IPS-18a (cell line): ENCODE measurements around the gene AOPEP.

Experiments used
- H3K27ac ChIP-seq: one replicate; pipeline ENCODE4 v1.5.1; 2013; ENCODE audit warnings: low read length
- H3K27me3 ChIP-seq: one replicate; pipeline ENCODE4 v1.6.1; 2013; ENCODE audit warnings: mild to moderate bottlenecking, low read length; ENCODE audit not compliant: control insufficient read depth, insufficient read depth
- H3K36me3 ChIP-seq: one replicate; pipeline ENCODE4 v1.6.1; 2013; ENCODE audit warnings: low read depth, low read length; ENCODE audit not compliant: control insufficient read depth
- H3K4me1 ChIP-seq: one replicate; pipeline ENCODE4 v1.6.1; 2013; ENCODE audit warnings: low read depth, low read length; ENCODE audit not compliant: control insufficient read depth
- H3K4me3 ChIP-seq: one replicate; pipeline ENCODE4 v1.5.1; 2013; ENCODE audit warnings: low read length
- H3K9ac ChIP-seq: one replicate; pipeline ENCODE4 v1.6.1; 2013; ENCODE audit warnings: mild to moderate bottlenecking, low read length, moderate library complexity
- H3K9me3 ChIP-seq: one replicate; pipeline ENCODE4 v1.6.1; 2013; ENCODE audit warnings: low read depth, low read length; ENCODE audit not compliant: control insufficient read depth

Gene AOPEP

GRCh38 chr9:95095641-95096355, 369.3 kb downstream of the AOPEP start:
- Histone ChIP-seq H3K4me1 (peaks cover 13% of the 10 kb centered on the region), H3K27ac (no peak overlapping the region), H3K9ac (no peak overlapping the region), H3K36me3 (no peaks in the 10 kb centered on the region), H3K9me3 (no peaks in the 10 kb centered on the region), H3K27me3 (no peaks in the 10 kb centered on the region), H3K4me3 (no peak overlapping the region)

- Histone ChIP-seq H3K4me1 (peaks cover 13% of the 10 kb centered on the region), H3K27me3 (no peaks in the 10 kb centered on the region), H3K27ac (no peak overlapping the region)
Measured at GRCh38 chr9:95096381-95096780, 369.9 kb downstream of the AOPEP start.

GRCh38 chr9:95096807-95097206, 370.3 kb downstream of the AOPEP start:
- H3K9me3 ChIP-seq: no peaks in the 10 kb centered on the region
- peaks cover 11% of the 10 kb centered on the region for H3K4me1 ChIP-seq
- no peak overlapping the region for H3K27ac ChIP-seq
- no peak overlapping the region for H3K4me3 ChIP-seq
- no peaks in the 10 kb centered on the region for H3K36me3 ChIP-seq
- no peaks in the 10 kb centered on the region for H3K27me3 ChIP-seq
- H3K9ac ChIP-seq: no peak overlapping the region

More at GRCh38 chr9:95096381-95096780, 369.9 kb downstream of the AOPEP start:
- Histone ChIP-seq H3K9me3 (no peaks in the 10 kb centered on the region), H3K36me3 (no peaks in the 10 kb centered on the region), H3K4me3 (no peak overlapping the region), H3K9ac (no peak overlapping the region)

DNA sequence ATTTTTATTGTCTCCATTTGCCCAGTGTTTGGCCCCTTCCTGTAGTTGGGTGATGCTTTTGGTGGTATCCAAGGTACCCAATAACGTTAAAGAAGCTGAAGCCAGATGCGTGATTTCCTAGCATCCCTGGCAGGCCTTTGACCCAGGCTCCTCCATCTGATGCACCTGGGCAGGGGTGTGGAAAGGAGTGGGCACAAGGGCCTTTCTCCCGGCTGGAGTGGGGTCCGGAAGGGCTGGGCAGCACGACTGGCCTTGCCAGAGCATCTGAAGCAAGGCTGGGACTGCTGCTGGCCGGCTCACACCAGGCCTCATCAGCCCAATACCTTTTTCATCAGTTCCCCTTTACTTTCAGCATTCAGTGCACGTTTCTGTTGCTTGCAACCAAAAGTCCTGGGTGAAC, 370.8 kb downstream of the AOPEP start:
- H3K9ac ChIP-seq: no peak overlapping the region
- peaks cover 7% of the 10 kb centered on the region for H3K4me1 ChIP-seq
- no peak overlapping the region for H3K27ac ChIP-seq
- no peak overlapping the region for H3K4me3 ChIP-seq
- H3K9me3 ChIP-seq: no peaks in the 10 kb centered on the region
- no peaks in the 10 kb centered on the region for H3K36me3 ChIP-seq
- no peaks in the 10 kb centered on the region for H3K27me3 ChIP-seq

- H3K36me3 ChIP-seq: no peaks in the 10 kb centered on the region
- peaks cover 8% of the 10 kb centered on the region for H3K4me1 ChIP-seq
- no peaks in the 10 kb centered on the region for H3K27me3 ChIP-seq
- H3K4me3 ChIP-seq: no peak overlapping the region
- H3K9me3 ChIP-seq: no peaks in the 10 kb centered on the region
- no peak overlapping the region for H3K9ac ChIP-seq
- no peak overlapping the region for H3K27ac ChIP-seq
Measured at GRCh38 chr9:95098391-95098921, 372.0 kb downstream of the AOPEP start.

GRCh38 chr9:95099321-95100070, 373.0 kb downstream of the AOPEP start:
- no peaks in the 10 kb centered on the region for H3K27me3 ChIP-seq
- no peak overlapping the region for H3K9ac ChIP-seq
- H3K4me1 ChIP-seq: peaks cover 8% of the 10 kb centered on the region
- H3K9me3 ChIP-seq: no peaks in the 10 kb centered on the region
- H3K36me3 ChIP-seq: no peaks in the 10 kb centered on the region
- no peak overlapping the region for H3K27ac ChIP-seq
- H3K4me3 ChIP-seq: no peak overlapping the region

- peaks cover 8% of the 10 kb centered on the region for H3K4me1 ChIP-seq
- H3K27ac ChIP-seq: no peak overlapping the region
- no peaks in the 10 kb centered on the region for H3K36me3 ChIP-seq
- no peaks in the 10 kb centered on the region for H3K27me3 ChIP-seq
- no peak overlapping the region for H3K4me3 ChIP-seq
- H3K9ac ChIP-seq: no peak overlapping the region
- no peaks in the 10 kb centered on the region for H3K9me3 ChIP-seq
Measured at GRCh38 chr9:95100071-95100627, 373.6 kb downstream of the AOPEP start.

- no peak overlapping the region for H3K27ac ChIP-seq
- no peaks in the 10 kb centered on the region for H3K36me3 ChIP-seq
- H3K27me3 ChIP-seq: no peaks in the 10 kb centered on the region
- H3K9me3 ChIP-seq: no peaks in the 10 kb centered on the region
- H3K9ac ChIP-seq: no peak overlapping the region
- peaks cover 8% of the 10 kb centered on the region for H3K4me1 ChIP-seq
- no peak overlapping the region for H3K4me3 ChIP-seq
Measured at GRCh38 chr9:95101326-95101725, 374.8 kb downstream of the AOPEP start.

GRCh38 chr9:95102001-95102433, 375.5 kb downstream of the AOPEP start:
- H3K4me1 ChIP-seq: peaks cover 8% of the 10 kb centered on the region
- no peaks in the 10 kb centered on the region for H3K9me3 ChIP-seq
- H3K4me3 ChIP-seq: no peak overlapping the region
- H3K36me3 ChIP-seq: no peaks in the 10 kb centered on the region
- H3K9ac ChIP-seq: no peak overlapping the region
- H3K27ac ChIP-seq: no peak overlapping the region
- H3K27me3 ChIP-seq: no peaks in the 10 kb centered on the region

DNA sequence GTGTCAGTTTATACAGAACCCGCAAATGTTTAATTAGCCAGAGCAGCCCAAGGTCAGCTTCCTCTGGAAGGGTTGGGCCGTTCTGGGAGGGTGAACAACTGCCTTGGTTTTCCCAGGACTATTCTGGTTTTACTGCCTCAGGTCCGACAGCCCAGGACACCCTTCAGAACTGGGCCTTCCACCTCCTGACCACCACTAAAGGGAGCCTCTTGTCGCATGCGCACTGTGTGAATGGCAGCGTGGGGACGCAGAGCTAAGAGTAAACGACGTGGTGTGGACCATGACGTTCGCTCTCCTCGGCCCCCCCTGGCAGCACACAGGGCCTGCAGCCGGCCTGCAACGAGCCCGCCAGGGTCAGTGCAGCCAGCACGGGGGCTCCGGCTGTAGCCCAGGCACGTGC, 376.1 kb downstream of the AOPEP start:
- Histone ChIP-seq H3K36me3 (no peaks in the 10 kb centered on the region), H3K27me3 (no peaks in the 10 kb centered on the region), H3K4me3 (no peak overlapping the region), H3K9ac (no peak overlapping the region), H3K9me3 (no peaks in the 10 kb centered on the region), H3K27ac (no peak overlapping the region), H3K4me1 (peaks cover 8% of the 10 kb centered on the region)

DNA sequence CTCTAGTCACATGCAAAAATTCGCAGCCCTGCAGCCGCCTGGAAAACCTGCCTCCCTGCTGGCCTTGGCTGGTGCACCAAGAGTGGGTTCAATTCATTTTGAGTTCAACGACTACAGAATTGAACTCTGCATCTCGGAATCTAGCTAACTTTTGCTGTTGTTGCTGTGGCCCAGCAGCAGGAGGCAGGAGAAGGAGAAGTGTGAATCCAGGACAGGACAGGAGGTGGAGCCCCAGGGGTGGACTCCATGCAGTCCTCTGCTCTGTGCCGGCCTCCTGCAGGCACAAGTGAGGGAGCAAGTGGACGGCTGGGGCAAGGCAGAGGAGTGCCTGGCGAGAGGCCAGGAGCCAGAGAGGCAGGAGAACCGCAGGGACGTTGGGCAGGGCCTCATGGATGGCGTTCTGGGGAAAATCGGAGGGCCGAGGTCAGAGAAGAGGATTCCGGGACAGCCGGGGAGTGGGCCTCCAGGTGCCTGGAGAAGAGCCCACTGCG, 376.8 kb downstream of the AOPEP start:
- Histone ChIP-seq H3K27me3 (no peaks in the 10 kb centered on the region), H3K4me1 (peaks cover 8% of the 10 kb centered on the region), H3K4me3 (no peak overlapping the region), H3K27ac (no peak overlapping the region), H3K9ac (no peak overlapping the region), H3K9me3 (no peaks in the 10 kb centered on the region), H3K36me3 (no peaks in the 10 kb centered on the region)
